ENCODE measurements around the gene HASPIN.

DNA sequence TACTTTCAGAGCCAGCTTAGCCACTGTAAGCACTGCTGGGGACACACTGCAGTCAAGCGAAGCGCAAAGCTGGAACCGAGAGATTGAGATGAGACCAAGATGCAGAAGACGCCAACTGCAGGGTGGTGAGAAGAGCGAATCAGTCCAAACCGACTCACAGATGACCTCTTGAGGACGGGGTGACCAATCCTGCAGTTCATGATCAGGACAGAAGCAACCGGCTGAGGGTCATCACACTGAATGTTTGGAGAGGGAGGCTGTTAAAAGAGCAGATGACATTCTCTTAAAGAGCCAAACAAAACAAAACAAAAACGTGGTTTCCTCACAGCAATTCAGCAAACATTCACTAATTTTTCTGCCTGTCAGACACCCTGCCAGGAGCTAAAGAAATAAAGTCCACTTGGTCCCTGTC is 8.5 kb downstream of the HASPIN start:
- TF ChIP-seq POLR2A (IDR thresholded peaks at IDR 0.05) (no peak), CTCF (IDR thresholded peaks at IDR 0.05) (no peak), POLR2AphosphoS5 (IDR thresholded peaks at IDR 0.05) (no peak), EP300 (IDR thresholded peaks at IDR 0.05) (no peak)

All from gastroesophageal sphincter (tissue), 3 donors.